DND-41 (cell line): ENCODE measurements around the gene AFF2.

ENCODE experiments used
- ATAC-seq: fragments of 200-7000 bp; cut with Tn5 transposase; 3 replicates; pipeline ENCODE4 v1.9.1; 2021; ENCODE audit warnings: low read depth; ENCODE audit not compliant: insufficient read depth
- DNase-seq: peaks from one replicate; pipeline ENCODE4 v3.0.0-alpha.2; 2020
- H2AFZ ChIP-seq: 2 replicates; pipeline ENCODE4 v1.6.0; 2012; ENCODE audit warnings: low read depth, low read length
- H3K27ac ChIP-seq: 2 replicates; pipeline ENCODE4 v1.5.1; 2012; ENCODE audit warnings: low read length, inconsistent platforms
- H3K27me3 ChIP-seq: fragments of 200-600 bp; sonication (generic); 2 replicates; pipeline ENCODE4 v1.6.0; 2012; ENCODE audit warnings: low read length, mild to moderate bottlenecking, inconsistent platforms; ENCODE audit not compliant: insufficient read depth, poor library complexity
- H3K36me3 ChIP-seq: 2 replicates; pipeline ENCODE4 v1.5.1; 2012; ENCODE audit warnings: low read length, inconsistent platforms; ENCODE audit not compliant: insufficient read depth
- H3K4me1 ChIP-seq: 2 replicates; pipeline ENCODE4 v1.5.1; 2012; ENCODE audit warnings: mild to moderate bottlenecking, low read length; ENCODE audit not compliant: insufficient read depth
- H3K4me2 ChIP-seq: 2 replicates; pipeline ENCODE4 v1.6.0; 2012; ENCODE audit warnings: mild to moderate bottlenecking, moderate library complexity, low read length, inconsistent platforms; ENCODE audit not compliant: insufficient read depth
- H3K4me3 ChIP-seq, 2 experiments: fragments of 200-600 bp in 1 of 2; shearing (Covaris generic) in 1 of 2; 2 replicates each; pipeline ENCODE4 v1.5.1; 2012 to 2016; ENCODE audit warnings: inconsistent platforms in 2 of 2, low read length in 2 of 2, mild to moderate bottlenecking in 2 of 2, low read depth in 1 of 2, moderate library complexity in 1 of 2
- H3K79me2 ChIP-seq: 2 replicates; pipeline ENCODE4 v1.6.0; 2012; ENCODE audit warnings: low read length, inconsistent platforms; ENCODE audit not compliant: insufficient read depth
- H3K9ac ChIP-seq: 2 replicates; pipeline ENCODE4 v1.6.0; 2012; ENCODE audit warnings: low read depth, mild to moderate bottlenecking, inconsistent platforms, low read length, moderate library complexity
- H3K9me3 ChIP-seq: 2 replicates; pipeline ENCODE4 v1.5.1; 2012; ENCODE audit warnings: low read length, moderate library complexity, mild to moderate bottlenecking, inconsistent platforms; ENCODE audit not compliant: insufficient read depth, severe bottlenecking
- H4K20me1 ChIP-seq: 2 replicates; pipeline ENCODE4 v1.6.0; 2012; ENCODE audit warnings: low read length; ENCODE audit not compliant: insufficient read depth
- CTCF ChIP-seq: IDR thresholded peaks from 2 replicates; pipeline ENCODE4 v1.5.1; 2012; ENCODE audit warnings: borderline replicate concordance, low read length, moderate library complexity, mild to moderate bottlenecking; ENCODE audit not compliant: poor library complexity, severe bottlenecking; ENCODE audit errors: extremely low read depth
- EZH2 ChIP-seq: IDR thresholded peaks from 3 replicates; pipeline ENCODE4 v1.6.1; 2012; ENCODE audit warnings: borderline replicate concordance, low read depth, mild to moderate bottlenecking, moderate library complexity, low read length, inconsistent platforms; ENCODE audit not compliant: severe bottlenecking

The AFF2 gene

GRCh38 chrX:148784856-148785255 lies 284.4 kb downstream of the AFF2 start:
- Histone ChIP-seq H3K4me1 (no peaks in the 10 kb centered on the region), H2AFZ (no peak overlapping the region)

GRCh38 chrX:148785256-148785655 lies 284.8 kb downstream of the AFF2 start:
- no peaks in the 10 kb centered on the region for H4K20me1 ChIP-seq
- no peak overlapping the region for H3K27ac ChIP-seq
- no peaks in the 10 kb centered on the region for H3K36me3 ChIP-seq
- no peak overlapping the region for H3K4me3 ChIP-seq
- H3K79me2 ChIP-seq: no peaks in the 10 kb centered on the region
- no peak overlapping the region for H3K4me2 ChIP-seq
- no peaks in the 10 kb centered on the region for H3K9me3 ChIP-seq
- H3K4me1 ChIP-seq: no peaks in the 10 kb centered on the region
- ATAC-seq (no peak), DNase-seq (no peak)
- no peaks in the 10 kb centered on the region for H3K27me3 ChIP-seq
- TF ChIP-seq CTCF (no peak), EZH2 (no peak)
- H3K9ac ChIP-seq: no peak overlapping the region
- H2AFZ ChIP-seq: no peak overlapping the region

More at GRCh38 chrX:148784856-148785255, 284.4 kb downstream of the AFF2 start:
- H3K36me3 ChIP-seq: no peaks in the 10 kb centered on the region
- ATAC-seq: no peak
- no peak for DNase-seq
- no peak overlapping the region for H3K9ac ChIP-seq
- H3K27ac ChIP-seq: no peak overlapping the region
- H3K4me3 ChIP-seq: no peak overlapping the region
- no peaks in the 10 kb centered on the region for H3K79me2 ChIP-seq
- no peak for TF ChIP-seq CTCF
- TF ChIP-seq EZH2: no peak
- H3K9me3 ChIP-seq: no peaks in the 10 kb centered on the region
- H3K4me2 ChIP-seq: no peak overlapping the region
- no peaks in the 10 kb centered on the region for H3K27me3 ChIP-seq
- no peaks in the 10 kb centered on the region for H4K20me1 ChIP-seq

GRCh38 chrX:148788449-148788848 lies 288.0 kb downstream of the AFF2 start:
- no peak overlapping the region for H3K4me3 ChIP-seq
- H3K4me1 ChIP-seq: no peaks in the 10 kb centered on the region
- DNase-seq: no peak
- no peak overlapping the region for H2AFZ ChIP-seq
- H4K20me1 ChIP-seq: no peaks in the 10 kb centered on the region
- no peaks in the 10 kb centered on the region for H3K9me3 ChIP-seq
- no peak overlapping the region for H3K9ac ChIP-seq
- H3K27ac ChIP-seq: no peak overlapping the region
- H3K27me3 ChIP-seq: no peaks in the 10 kb centered on the region
- no peaks in the 10 kb centered on the region for H3K36me3 ChIP-seq
- no peak for TF ChIP-seq EZH2
- no peak for TF ChIP-seq CTCF
- no peak overlapping the region for H3K4me2 ChIP-seq
- no peaks in the 10 kb centered on the region for H3K79me2 ChIP-seq
- ATAC-seq: no peak

DNA sequence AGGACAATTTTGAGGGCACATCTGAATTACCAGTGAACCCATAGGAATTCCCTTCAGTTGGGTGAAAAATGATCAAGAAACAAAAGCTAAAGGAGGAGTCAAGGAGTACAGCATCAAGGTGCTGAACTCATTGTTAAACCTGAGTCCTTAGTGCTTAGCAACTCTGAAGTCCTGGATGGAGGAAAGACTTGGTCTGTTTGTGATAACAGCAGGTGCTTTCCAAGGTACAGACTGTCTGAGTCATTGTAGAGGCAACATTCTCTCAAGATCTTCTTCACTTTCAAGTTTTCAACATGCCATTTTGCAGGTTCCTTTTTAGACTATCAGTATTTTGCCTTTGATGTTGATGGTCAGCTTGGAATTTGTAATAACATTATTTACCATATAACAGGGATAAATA lies 293.9 kb downstream of the AFF2 start:
- no peak for TF ChIP-seq EZH2
- no peak for TF ChIP-seq CTCF

More for the DNA sequence above, 293.9 kb downstream of the AFF2 start:
- Histone ChIP-seq H2AFZ (no peak overlapping the region), H3K9me3 (no peaks in the 10 kb centered on the region), H3K79me2 (no peaks in the 10 kb centered on the region), H4K20me1 (no peaks in the 10 kb centered on the region), H3K4me2 (no peak overlapping the region), H3K4me1 (no peaks in the 10 kb centered on the region), H3K4me3 (no peak overlapping the region), H3K27me3 (no peaks in the 10 kb centered on the region), H3K9ac (no peak overlapping the region), H3K27ac (no peak overlapping the region), H3K36me3 (no peaks in the 10 kb centered on the region)
- DNase-seq (no peak), ATAC-seq (no peak)
